ENCODE data around the gene LY6G6F. TPM values are rescaled to one million over a fixed set of nuclear protein-coding genes. Genes with fewer than 3 reads are reported as not detected.
A peak's percentile ranks its signal among the peaks of the same experiment; 100 is the strongest.

The LY6G6F gene
- polyA plus RNA-seq, 3 donors: 0.51 TPM; not detected in 2

GRCh38 chr6:31736768-31737314, 30.2 kb downstream of the LY6G6F start:
- intact Hi-C loops (cut with micrococcal nuclease): loop anchor here in 1 of 2 donors (1.0 to 10.0 kb wide), 4 partner anchors 9 to 192 kb away; partner anchors contain the start of genes ATP6V1G2, CSNK2B, DDX39B and LY6G5B
- peak overlapping the region; percentile 74 to 100 (median 96) for H3K4me3 ChIP-seq (replicated peaks in 1 of 3; ENCODE audit: low read depth in 2 of 3, low read length in 3 of 3)
- H3K27me3 Mint-ChIP-seq (ENCODE audit: low read depth in 3 of 3): peaks cover 0 to 5% (median 2%) of the 10 kb centered on the region in 3 donors
- H3K9me3 Mint-ChIP-seq: peaks cover 0 to 2% (median 0%) of the 10 kb centered on the region in 7 donors
- WGBS (ENCODE audit: insufficient coverage): 3% methylated on average over 7 of the region's 10 CpGs
- H3K9me3 ChIP-seq (replicated peaks in 1 of 2; ENCODE audit: control insufficient read depth in 1 of 2, insufficient read depth in 1 of 2, low read length in 2 of 2): no peaks in the 10 kb centered on the region
- H3K4me3 Mint-ChIP-seq: peak overlapping the region; percentile 99 to 100
- H3K27ac ChIP-seq (ENCODE audit: low read depth in 1 of 2, low read length in 2 of 2): peak overlapping the region; percentile 91 to 99
- H3K9ac ChIP-seq (ENCODE audit: insufficient read depth, low read length, poor library complexity, severe bottlenecking): peak overlapping the region; percentile 89
- peaks cover 24 to 25% of the 10 kb centered on the region in 2 donors for H3K36me3 ChIP-seq (replicated peaks in 1 of 2; ENCODE audit: control insufficient read depth in 1 of 2, insufficient read depth in 2 of 2, low read length in 2 of 2)
- no peak overlapping the region for H2AFZ ChIP-seq (ENCODE audit: insufficient read depth, low read depth, low read length, poor library complexity, severe bottlenecking)
- DNase-seq: peak in 2 of 3 donors; percentile 47 to 60
- H3K4me1 ChIP-seq (ENCODE audit: control insufficient read depth in 1 of 2, insufficient read depth in 2 of 2, low read length in 2 of 2): peaks cover 68 to 81% of the 10 kb centered on the region in 2 donors
- peaks cover 30% of the 10 kb centered on the region for H4K20me1 ChIP-seq (ENCODE audit: insufficient read depth, low read length)
- H3K27ac Mint-ChIP-seq: peak overlapping the region; percentile 95 to 100 (median 99)
- H3K4me1 Mint-ChIP-seq: peaks cover 67% of the 10 kb centered on the region
- peak overlapping the region; percentile 94 for H3K4me2 ChIP-seq (replicated peaks; ENCODE audit: extremely low read depth, low read length, poor library complexity, severe bottlenecking)
- no peaks in the 10 kb centered on the region for H3K27me3 ChIP-seq (ENCODE audit: control insufficient read depth in 2 of 2, insufficient read depth in 2 of 2, low read length in 2 of 2)
- peaks cover 73% of the 10 kb centered on the region for H3K79me2 ChIP-seq (ENCODE audit: insufficient read depth, low read length)
- peaks cover 26 to 30% of the 10 kb centered on the region in 2 donors for H3K36me3 Mint-ChIP-seq
- TF ChIP-seq CTCF (IDR thresholded peaks at IDR 0.05): no peak

DNA sequence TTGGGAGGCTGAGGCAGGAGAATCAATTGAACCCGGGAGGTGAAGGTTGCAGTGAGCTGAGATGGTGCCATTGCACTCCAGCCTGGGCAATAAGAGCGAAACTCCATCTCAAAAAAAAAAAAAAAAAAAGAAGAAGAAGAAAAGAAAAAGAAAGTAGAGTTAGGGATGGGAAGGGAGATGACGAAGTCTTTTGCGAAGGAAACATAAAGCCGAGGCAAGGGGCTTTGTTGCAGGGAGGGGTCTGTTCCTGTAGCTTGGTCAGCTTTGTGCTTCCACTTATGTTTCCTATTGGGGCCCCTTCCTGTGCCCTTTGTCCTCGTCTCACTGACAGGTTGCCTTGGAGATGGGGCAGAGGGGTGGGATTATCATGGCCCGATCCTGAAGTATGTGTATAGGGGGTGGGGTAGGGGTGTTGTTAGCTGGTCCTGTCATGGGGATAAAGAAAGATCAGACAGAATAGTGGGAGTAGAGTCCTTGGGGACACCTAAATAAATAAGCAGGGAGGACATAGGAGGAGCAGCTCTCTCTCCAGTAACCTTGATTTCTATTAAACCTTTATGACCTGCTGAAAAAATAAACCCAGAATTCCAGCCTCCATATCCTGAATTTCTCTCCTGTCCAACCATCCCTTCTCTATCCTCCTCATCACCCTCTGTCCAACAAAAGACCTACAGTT, 30.8 kb downstream of the LY6G6F start:
- Histone ChIP-seq H3K9me3 (replicated peaks in 1 of 2; ENCODE audit: control insufficient read depth in 1 of 2, insufficient read depth in 1 of 2, low read length in 2 of 2) (no peaks in the 10 kb centered on the region), H3K4me3 (replicated peaks in 1 of 3; ENCODE audit: low read depth in 2 of 3, low read length in 3 of 3) (peak overlapping the region; percentile 74 to 100 (median 96)), H3K27me3 (ENCODE audit: control insufficient read depth in 2 of 2, insufficient read depth in 2 of 2, low read length in 2 of 2) (no peaks in the 10 kb centered on the region), H3K36me3 (replicated peaks in 1 of 2; ENCODE audit: control insufficient read depth in 1 of 2, insufficient read depth in 2 of 2, low read length in 2 of 2) (peaks cover 18 to 21% of the 10 kb centered on the region in 2 donors), H3K27ac (ENCODE audit: low read depth in 1 of 2, low read length in 2 of 2) (peak overlapping the region; percentile 91 to 99), H3K9ac (ENCODE audit: insufficient read depth, low read length, poor library complexity, severe bottlenecking) (peak overlapping the region; percentile 89), H3K4me1 (ENCODE audit: control insufficient read depth in 1 of 2, insufficient read depth in 2 of 2, low read length in 2 of 2) (peaks cover 62 to 75% of the 10 kb centered on the region in 2 donors), H4K20me1 (ENCODE audit: insufficient read depth, low read length) (peaks cover 24% of the 10 kb centered on the region), H3K79me2 (ENCODE audit: insufficient read depth, low read length) (peaks cover 68% of the 10 kb centered on the region), H3K4me2 (replicated peaks; ENCODE audit: extremely low read depth, low read length, poor library complexity, severe bottlenecking) (peak overlapping the region; percentile 94), H2AFZ (ENCODE audit: insufficient read depth, low read depth, low read length, poor library complexity, severe bottlenecking) (peak overlapping the region; percentile 16)
- TF ChIP-seq CTCF (IDR thresholded peaks at IDR 0.05): no peak
- H3K36me3 Mint-ChIP-seq: peaks cover 24% of the 10 kb centered on the region in 2 donors
- intact Hi-C loops (cut with micrococcal nuclease): loop anchor here in 1 of 2 donors (5.0 to 10.0 kb wide), 3 partner anchors 57 to 193 kb away; partner anchors contain the start of genes ATP6V1G2, CSNK2B, DDX39B and LY6G5B
- H3K27me3 Mint-ChIP-seq (ENCODE audit: low read depth in 3 of 3): peaks cover 0 to 5% (median 2%) of the 10 kb centered on the region in 3 donors
- H3K27ac Mint-ChIP-seq: peak overlapping the region; percentile 95 to 100 (median 99)
- peak; percentile 34 to 57 (median 42) for DNase-seq
- peaks cover 0 to 2% (median 0%) of the 10 kb centered on the region in 7 donors for H3K9me3 Mint-ChIP-seq
- 0% methylated on average over 6 of the region's 7 CpGs for WGBS (ENCODE audit: insufficient coverage)
- peaks cover 63% of the 10 kb centered on the region for H3K4me1 Mint-ChIP-seq
- H3K4me3 Mint-ChIP-seq: peak overlapping the region; percentile 99 to 100
